Sigmoid colon (tissue), 4 donors: ENCODE measurements around the gene COBL.

ENCODE experiments used
- CTCF ChIP-seq, 4 experiments: fragments of 450-650 bp in 3 of 4; fragments of 200-600 bp in 1 of 4; IDR thresholded peaks; one replicate each; pipeline ENCODE4 v1.5.1; 2016 to 2019; ENCODE audit warnings: antibody characterized with exemption in 4 of 4, mild to moderate bottlenecking in 3 of 4, moderate library complexity in 2 of 4
- POLR2A ChIP-seq, 2 donors: fragments of 450-650 bp; IDR thresholded peaks; one replicate each; pipeline ENCODE4 v1.6.1; 2016; ENCODE audit warnings: antibody characterized with exemption in 2 of 2, mild to moderate bottlenecking in 2 of 2, moderate library complexity in 2 of 2
- POLR2AphosphoS5 ChIP-seq, 4 donors: sonication (generic); formaldehyde crosslinking; IDR thresholded peaks; one replicate each; pipeline ENCODE4 v1.6.1; 2017; ENCODE audit warnings: antibody characterized with exemption in 4 of 4

GRCh38 chr7:51078653-51079052, 238.0 kb downstream of the COBL start:
- no peak for TF ChIP-seq CTCF (IDR thresholded peaks at IDR 0.05)
- TF ChIP-seq POLR2A (IDR thresholded peaks at IDR 0.05) = no peak
- no peak for TF ChIP-seq POLR2AphosphoS5 (IDR thresholded peaks at IDR 0.05)
